Upper lobe of left lung (tissue), 6 donors: ENCODE data around the gene AK9. TPM values are rescaled to one million over a fixed set of nuclear protein-coding genes. Genes with fewer than 3 reads are reported as not detected.

Source experiments
- ATAC-seq, 2 donors: fragments of 200-7000 bp; cut with Tn5 transposase; one replicate each; pipeline ENCODE4 v1.9.1; 2022; ENCODE audit warnings: mild to moderate bottlenecking in 2 of 2, moderate library complexity in 2 of 2; ENCODE audit not compliant: low FRiP score in 2 of 2
- DNase-seq, 2 donors: peaks; one replicate each; pipeline ENCODE4 v3.0.0-alpha.2; 2019 to 2020
- H3K27ac ChIP-seq, 4 donors: fragments of 200-600 bp; sonication (generic); one replicate each; pipeline ENCODE4 v1.5.1; 2016 to 2019
- H3K27me3 ChIP-seq, 4 donors: fragments of 200-600 bp; sonication (generic); one replicate each; pipeline ENCODE4 v1.5.1; 2017 to 2019
- H3K36me3 ChIP-seq, 4 donors: fragments of 200-600 bp; sonication (generic); one replicate each; pipeline ENCODE4 v1.5.1; 2016 to 2019
- H3K4me1 ChIP-seq, 4 donors: fragments of 200-600 bp; sonication (generic); one replicate each; pipeline ENCODE4 v1.5.1; 2018 to 2019
- H3K4me3 ChIP-seq, 4 donors: fragments of 200-600 bp; sonication (generic); one replicate each; pipeline ENCODE4 v1.5.1; 2017 to 2019; ENCODE audit warnings: mild to moderate bottlenecking in 2 of 4, moderate library complexity in 1 of 4
- H3K9me3 ChIP-seq, 4 donors: fragments of 200-600 bp; sonication (generic); one replicate each; pipeline ENCODE4 v1.5.1; 2018 to 2019
- EP300 ChIP-seq, 4 donors: sonication (generic); formaldehyde crosslinking; IDR thresholded peaks; one replicate each; pipeline ENCODE4 v1.5.1; 2017; ENCODE audit warnings: antibody characterized with exemption in 4 of 4, control low read depth in 2 of 4
- POLR2A ChIP-seq, 4 donors: fragments of 450-650 bp; IDR thresholded peaks; one replicate each; pipeline ENCODE4 v1.5.1; 2016 to 2017; ENCODE audit warnings: antibody characterized with exemption in 4 of 4, mild to moderate bottlenecking in 2 of 4
- POLR2AphosphoS5 ChIP-seq, 2 donors: sonication (generic); formaldehyde crosslinking; IDR thresholded peaks; one replicate each; pipeline ENCODE4 v1.5.1; 2017; ENCODE audit warnings: antibody characterized with exemption in 2 of 2
- WGBS, 2 donors: methylation state at CpG; one replicate each; pipeline ENCODE4 v1.1.5; 2017 to 2018; 5-methylcytosine and 5-hydroxymethylcytosine counted together
- total RNA-seq, 6 donors: library from RNA; depleted of rRNA in 4 of 6; stranded (reverse); fragments of >200 nt in 4 of 6; gene quantifications; one replicate each; pipeline versions ENCODE4 v1.1.0 to v1.2.1, GENCODE V29; 2016 to 2021
- TF ChIP-seq, protein P1 (sequence below), 6 experiments: fragments of 450-650 bp in 4 of 6; fragments of 200-600 bp in 2 of 6; sonication (generic) in 2 of 6; IDR thresholded peaks; one replicate each; pipeline ENCODE4 v1.5.1; 2016 to 2019; ENCODE audit warnings: antibody characterized with exemption in 6 of 6
- donor health status: DM: no; HTN: no; CAD: no; lungs with moderate emphysema.
- donor health status: DM: no; HTN: yes; CAD: no; lungs with severe emphysema.

Gene AK9
- total RNA-seq, 6 donors from 2014 or later = 5.9 to 48.2 (median 13.0) TPM

DNA sequence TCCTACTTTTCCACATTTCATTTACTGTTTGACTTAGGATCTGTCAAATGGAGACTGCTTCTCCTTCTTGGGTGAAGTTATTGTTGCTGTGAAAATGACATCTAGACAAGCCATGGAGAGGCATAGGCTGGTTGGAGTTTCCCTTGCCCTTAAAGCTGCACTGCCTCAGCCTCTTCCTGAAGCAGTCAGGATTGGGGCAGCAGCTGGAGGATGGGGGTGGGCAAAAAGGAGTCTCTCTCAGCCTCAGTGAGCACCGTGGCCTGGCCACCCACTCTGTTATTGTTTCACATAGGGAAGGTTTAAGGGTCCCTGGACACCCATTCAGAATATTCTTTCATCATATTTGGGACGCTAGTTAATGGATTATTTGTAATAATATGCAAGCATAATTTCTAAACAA is 200.3 kb downstream of the AK9 start:
- H3K4me1 ChIP-seq = no peaks in the 10 kb centered on the region
- H3K9me3 ChIP-seq = no peaks in the 10 kb centered on the region
- no peaks in the 10 kb centered on the region for H3K27me3 ChIP-seq
- DNase-seq (no peak), ATAC-seq (no peak)
- TF ChIP-seq, protein P1, sequence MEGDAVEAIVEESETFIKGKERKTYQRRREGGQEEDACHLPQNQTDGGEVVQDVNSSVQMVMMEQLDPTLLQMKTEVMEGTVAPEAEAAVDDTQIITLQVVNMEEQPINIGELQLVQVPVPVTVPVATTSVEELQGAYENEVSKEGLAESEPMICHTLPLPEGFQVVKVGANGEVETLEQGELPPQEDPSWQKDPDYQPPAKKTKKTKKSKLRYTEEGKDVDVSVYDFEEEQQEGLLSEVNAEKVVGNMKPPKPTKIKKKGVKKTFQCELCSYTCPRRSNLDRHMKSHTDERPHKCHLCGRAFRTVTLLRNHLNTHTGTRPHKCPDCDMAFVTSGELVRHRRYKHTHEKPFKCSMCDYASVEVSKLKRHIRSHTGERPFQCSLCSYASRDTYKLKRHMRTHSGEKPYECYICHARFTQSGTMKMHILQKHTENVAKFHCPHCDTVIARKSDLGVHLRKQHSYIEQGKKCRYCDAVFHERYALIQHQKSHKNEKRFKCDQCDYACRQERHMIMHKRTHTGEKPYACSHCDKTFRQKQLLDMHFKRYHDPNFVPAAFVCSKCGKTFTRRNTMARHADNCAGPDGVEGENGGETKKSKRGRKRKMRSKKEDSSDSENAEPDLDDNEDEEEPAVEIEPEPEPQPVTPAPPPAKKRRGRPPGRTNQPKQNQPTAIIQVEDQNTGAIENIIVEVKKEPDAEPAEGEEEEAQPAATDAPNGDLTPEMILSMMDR (IDR thresholded peaks at IDR 0.05) = no peak
- TF ChIP-seq POLR2AphosphoS5 (IDR thresholded peaks at IDR 0.05) = no peak
- no peak overlapping the region for H3K27ac ChIP-seq
- H3K4me3 ChIP-seq = no peak overlapping the region
- 59 to 69% methylated on average over 2 of the region's 2 CpGs for WGBS, 2 donors
- no peaks in the 10 kb centered on the region for H3K36me3 ChIP-seq

DNA sequence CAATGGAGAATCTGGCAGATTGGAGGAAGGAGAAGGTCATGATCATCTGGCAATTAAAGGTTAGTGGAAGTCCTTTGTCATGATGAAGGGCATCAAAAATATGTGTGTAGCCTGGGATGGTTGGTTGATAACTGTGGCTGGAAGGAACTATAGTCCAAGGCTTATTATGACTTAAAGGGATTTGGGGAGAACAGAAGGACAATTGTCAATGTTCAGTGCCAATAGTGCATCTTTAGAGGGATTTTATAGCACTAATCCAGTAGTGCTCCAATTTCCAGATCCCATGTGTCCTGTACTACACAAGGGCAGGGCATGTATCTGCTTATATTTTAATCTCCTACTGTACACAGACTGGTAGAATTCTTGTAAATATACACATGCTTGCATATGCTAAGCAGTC is 203.0 kb downstream of the AK9 start:
- Histone ChIP-seq H3K27me3 (no peaks in the 10 kb centered on the region), H3K4me3 (no peak overlapping the region), H3K27ac (no peak overlapping the region), H3K36me3 (no peaks in the 10 kb centered on the region), H3K9me3 (no peaks in the 10 kb centered on the region), H3K4me1 (peaks cover 0 to 12% (median 0%) of the 10 kb centered on the region in 4 donors)
- no peak for TF ChIP-seq EP300 (IDR thresholded peaks at IDR 0.05)
- no peak for TF ChIP-seq POLR2AphosphoS5 (IDR thresholded peaks at IDR 0.05)
- TF ChIP-seq, protein P1 (IDR thresholded peaks at IDR 0.05) = no peak
- TF ChIP-seq POLR2A (IDR thresholded peaks at IDR 0.05) = no peak
- ATAC-seq (no peak), DNase-seq (no peak)

DNA sequence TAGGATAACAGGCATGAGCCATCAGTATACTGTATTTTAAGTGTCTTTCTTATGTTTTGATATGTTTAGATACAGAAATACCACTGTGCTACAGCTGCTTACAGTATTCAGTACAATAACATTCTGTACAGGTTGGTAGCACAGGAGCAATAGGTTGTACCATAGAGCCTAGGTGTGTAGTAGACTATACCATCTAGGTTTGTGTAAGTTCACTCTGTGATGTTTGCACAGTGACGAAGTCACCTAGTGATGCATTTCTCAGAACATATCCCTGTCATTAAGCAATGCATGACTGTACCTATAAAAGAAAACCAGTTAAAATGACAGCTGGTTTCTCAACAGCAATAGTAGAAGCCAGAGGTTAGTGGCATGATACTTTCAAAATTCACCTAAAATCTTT is 204.9 kb downstream of the AK9 start:
- WGBS, 2 donors = 61 to 81% methylated on average over 1 of the region's 1 CpG
- H3K9me3 ChIP-seq = no peaks in the 10 kb centered on the region
- no peak for TF ChIP-seq POLR2AphosphoS5 (IDR thresholded peaks at IDR 0.05)
- no peaks in the 10 kb centered on the region for H3K27me3 ChIP-seq
- DNase-seq (no peak), ATAC-seq (no peak)
- peaks cover 13 to 30% (median 14%) of the 10 kb centered on the region in 4 donors for H3K4me1 ChIP-seq
- no peak overlapping the region for H3K4me3 ChIP-seq
- H3K27ac ChIP-seq = no peak overlapping the region
- H3K36me3 ChIP-seq = peaks cover 0 to 4% (median 0%) of the 10 kb centered on the region in 4 donors

DNA sequence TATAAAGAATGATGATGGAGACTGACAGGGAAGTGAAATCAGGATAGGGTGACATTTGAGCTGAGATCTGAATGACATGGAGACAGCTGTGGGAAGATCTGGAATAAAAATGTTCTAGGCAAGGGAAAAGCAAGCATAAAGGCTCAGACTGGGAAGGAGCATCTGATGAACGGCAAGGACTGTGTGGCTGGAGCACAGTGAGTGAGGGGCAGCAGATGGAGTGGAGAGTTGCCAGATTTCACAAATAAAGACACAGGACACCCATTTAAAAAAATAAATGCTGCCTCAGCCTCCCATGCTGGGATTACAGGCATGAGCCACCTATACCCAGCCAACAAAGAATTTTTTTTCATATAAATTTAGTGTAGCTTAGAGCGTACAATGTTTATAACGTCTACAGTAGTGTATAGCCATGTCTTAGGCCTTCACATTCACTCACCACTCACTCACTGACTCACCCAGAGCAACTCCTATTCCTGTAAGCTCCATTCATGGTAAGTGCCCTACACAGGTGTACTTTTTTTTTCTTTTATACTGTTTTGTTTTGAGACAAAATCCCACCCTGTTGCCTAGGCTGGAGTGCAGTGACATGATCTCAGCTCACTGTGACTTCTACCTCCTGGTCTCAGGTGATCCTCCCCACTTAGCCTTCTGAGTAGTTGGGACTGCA is 205.6 kb downstream of the AK9 start:
- peaks cover 19 to 36% (median 21%) of the 10 kb centered on the region in 4 donors for H3K4me1 ChIP-seq

DNA sequence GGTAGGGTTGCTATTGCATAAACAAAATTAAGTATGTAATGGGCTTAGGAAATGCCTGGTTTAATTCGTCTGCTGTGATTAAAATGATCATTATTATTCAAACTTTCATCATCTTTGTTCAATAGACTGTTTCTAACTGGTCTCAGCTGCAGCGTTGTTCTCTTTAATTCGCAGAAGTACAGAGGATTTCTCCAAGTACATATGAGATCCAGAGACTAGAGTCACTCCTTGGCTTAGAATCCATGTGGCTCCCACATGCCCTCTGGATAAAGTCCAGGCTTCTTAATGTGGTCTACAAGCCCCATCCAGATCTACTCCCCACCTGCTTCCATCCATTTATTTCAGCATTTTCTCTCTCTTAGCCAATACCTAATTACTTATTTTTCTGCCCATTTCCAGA is 206.9 kb downstream of the AK9 start:
- peak overlapping the region in 1 of 4 donors; percentile 100 for H3K4me3 ChIP-seq
- WGBS, 2 donors = 66 to 69% methylated on average over 3 of the region's 3 CpGs
- TF ChIP-seq EP300 (IDR thresholded peaks at IDR 0.05) = no peak
- TF ChIP-seq POLR2A (IDR thresholded peaks at IDR 0.05) = no peak
- TF ChIP-seq, protein P1 (IDR thresholded peaks at IDR 0.05) = no peak
- no peak for TF ChIP-seq POLR2AphosphoS5 (IDR thresholded peaks at IDR 0.05)
- no peaks in the 10 kb centered on the region for H3K27me3 ChIP-seq
- ATAC-seq = no peak
- peaks cover 0 to 15% (median 0%) of the 10 kb centered on the region in 4 donors for H3K36me3 ChIP-seq
- no peak for DNase-seq
- H3K27ac ChIP-seq = peak overlapping the region in 3 of 4 donors; percentile 49 to 94 (median 73)
- H3K4me1 ChIP-seq = peaks cover 30 to 47% (median 31%) of the 10 kb centered on the region in 4 donors
- H3K9me3 ChIP-seq = no peaks in the 10 kb centered on the region

More for the DNA sequence above, 205.6 kb downstream of the AK9 start:
- Histone ChIP-seq H3K9me3 (no peaks in the 10 kb centered on the region), H3K27ac (no peak overlapping the region), H3K27me3 (no peaks in the 10 kb centered on the region), H3K4me3 (no peak overlapping the region), H3K36me3 (peaks cover 0 to 11% (median 0%) of the 10 kb centered on the region in 4 donors)
- DNase-seq (no peak), ATAC-seq (no peak)
- WGBS, 2 donors = 79 to 82% methylated on average over 3 of the region's 3 CpGs
- TF ChIP-seq POLR2AphosphoS5 (IDR thresholded peaks at IDR 0.05) (no peak), POLR2A (IDR thresholded peaks at IDR 0.05) (no peak), EP300 (IDR thresholded peaks at IDR 0.05) (no peak)
- TF ChIP-seq, protein P1 (IDR thresholded peaks at IDR 0.05) = no peak
